Stimulated activated CD8-positive, alpha-beta memory T cell treated with anti-CD3 and anti-CD28 coated beads, Interleukin-7, amount 100 ng/mL, for 48 hours (primary cell): ENCODE measurements around the gene PRICKLE4.
"Not testable (repeated sequence)": the region's sequence is repeated elsewhere in the genome, so short reads cannot be mapped to it uniquely, and the experiment has no call there.

ENCODE experiments used
- DNase-seq, 2 donors: peaks; one replicate each; pipeline ENCODE4 v3.0.0-alpha.2; 2020; ENCODE audit warnings: low read depth in 1 of 2; ENCODE audit errors: extremely low read depth in 1 of 2

PRICKLE4 gene

DNA sequence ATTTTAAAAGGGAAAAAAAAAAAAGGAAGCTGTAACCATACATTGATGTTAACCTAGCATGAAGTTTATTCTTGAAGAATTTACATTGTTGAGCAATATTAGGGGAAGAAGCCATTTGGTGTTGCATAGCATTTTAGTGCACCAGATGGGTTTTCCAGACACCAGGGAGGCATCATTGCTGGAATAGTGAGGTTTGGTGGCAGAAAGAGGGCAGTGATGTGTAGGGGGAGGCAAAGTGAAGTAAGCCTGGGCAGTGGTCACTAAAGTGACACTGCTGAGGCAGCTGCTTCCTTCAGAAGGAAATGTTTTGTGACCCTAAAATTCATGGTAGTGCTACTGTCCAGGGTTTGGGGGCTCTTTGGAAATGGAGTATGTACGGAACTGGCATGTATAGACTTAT, 9.5 kb downstream of the PRICKLE4 start:
- DNase-seq: no peak

DNA sequence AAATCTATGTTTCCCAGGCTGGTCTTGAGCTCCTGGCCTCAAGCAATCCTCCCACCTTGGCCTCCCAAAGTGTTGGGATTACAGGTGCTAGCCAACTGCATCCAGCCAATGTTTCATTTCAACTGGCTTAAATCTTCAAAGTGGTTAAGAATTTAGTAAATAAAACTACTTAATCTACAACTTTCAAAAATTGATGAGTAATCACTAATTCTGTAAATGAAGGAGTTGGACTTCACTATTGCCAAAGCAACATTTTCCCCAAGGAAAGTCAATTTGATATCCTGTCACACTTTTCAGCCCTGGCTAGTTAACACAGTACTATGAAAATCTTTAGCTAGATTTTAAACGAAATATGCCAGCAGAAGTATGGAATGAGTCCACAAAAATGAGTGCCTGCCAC, 10.7 kb downstream of the PRICKLE4 start:
- DNase-seq: no peak

DNA sequence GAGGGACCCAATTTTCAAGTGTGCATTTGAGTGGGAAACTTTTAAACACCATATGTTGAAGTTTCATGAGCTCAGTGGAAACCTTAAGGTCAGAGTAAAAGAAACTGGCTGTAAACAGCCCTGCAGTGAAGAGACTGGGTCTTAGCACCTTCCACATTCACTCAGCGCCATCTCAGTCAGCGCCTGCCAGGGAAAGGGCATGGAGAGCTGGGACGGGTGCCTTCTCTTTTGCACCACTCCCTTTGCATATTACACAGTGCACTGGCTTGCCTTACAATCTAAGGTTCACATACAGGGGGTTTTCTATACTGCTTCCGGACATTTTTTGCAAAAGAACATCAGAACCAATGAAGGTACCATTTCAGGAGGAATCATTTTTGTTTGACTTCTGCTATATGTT, 11.4 kb downstream of the PRICKLE4 start:
- DNase-seq: no peak

DNA sequence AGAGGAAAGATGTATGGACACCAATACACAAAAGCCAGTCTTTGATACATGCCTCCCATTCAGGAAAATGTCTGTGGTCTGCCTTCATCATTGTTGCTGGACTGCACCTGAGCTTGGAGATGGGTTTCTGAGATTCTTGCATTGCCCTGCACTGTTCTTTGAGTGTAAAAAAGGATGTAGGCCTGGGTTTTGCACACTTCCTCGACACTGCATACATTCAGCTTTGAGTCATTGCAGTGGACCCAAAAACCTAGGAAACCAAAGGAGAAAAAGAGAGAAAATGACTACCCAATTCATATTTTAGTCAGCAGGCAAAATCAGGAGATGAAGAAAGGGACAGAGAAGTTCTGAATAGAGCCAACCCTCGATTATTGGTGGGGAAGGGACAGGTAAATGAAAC, 15.9 kb downstream of the PRICKLE4 start:
- DNase-seq: no peak

DNA sequence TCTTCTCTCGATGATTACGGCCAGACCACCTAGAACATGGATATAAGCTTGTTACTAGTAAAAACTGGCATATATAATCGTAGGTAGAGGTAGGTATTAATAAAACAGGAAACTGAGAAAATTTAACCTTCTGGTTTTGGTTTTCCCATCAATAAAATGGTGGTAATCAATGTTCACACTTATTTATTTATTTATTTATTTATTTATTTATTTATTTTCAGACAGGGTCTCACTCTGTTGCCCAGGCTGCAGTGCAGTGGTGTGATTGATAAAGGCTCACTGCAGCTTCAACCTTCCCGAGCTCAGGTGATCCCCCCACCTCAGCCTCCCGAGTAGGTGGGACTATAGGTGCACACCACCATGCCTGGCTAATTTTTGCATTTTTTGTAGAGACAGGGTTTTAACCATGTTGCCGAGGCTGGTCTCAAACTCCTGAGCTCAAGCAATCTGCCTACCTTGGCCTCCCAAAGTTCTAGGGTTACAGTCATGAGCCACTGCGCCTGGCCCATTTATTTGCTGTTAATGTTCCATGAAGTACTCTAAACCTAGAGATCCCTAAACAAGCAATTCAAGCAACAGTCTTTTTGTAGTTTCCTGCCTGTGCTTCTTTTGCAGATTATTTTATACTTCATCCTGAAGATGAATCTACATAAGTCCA, 18.4 kb downstream of the PRICKLE4 start:
- no peak for DNase-seq

DNA sequence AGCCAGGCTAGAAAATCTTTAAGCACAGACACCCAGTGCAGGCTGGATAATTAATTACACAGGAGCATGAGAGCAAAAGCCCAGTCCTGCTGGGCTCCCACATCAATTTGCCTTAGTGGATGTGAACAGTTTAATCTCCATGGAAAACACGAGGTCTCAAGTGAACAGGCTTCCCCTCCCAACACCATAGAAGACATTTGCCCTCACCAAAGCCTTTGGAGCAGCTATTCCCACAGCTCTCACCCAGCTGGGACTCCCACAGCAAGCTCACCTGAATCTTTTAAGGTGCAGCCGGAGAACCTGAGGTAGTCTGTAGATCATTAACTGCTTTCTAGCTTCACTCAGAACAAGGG, 19.0 kb downstream of the PRICKLE4 start:
- DNase-seq: no peak

DNA sequence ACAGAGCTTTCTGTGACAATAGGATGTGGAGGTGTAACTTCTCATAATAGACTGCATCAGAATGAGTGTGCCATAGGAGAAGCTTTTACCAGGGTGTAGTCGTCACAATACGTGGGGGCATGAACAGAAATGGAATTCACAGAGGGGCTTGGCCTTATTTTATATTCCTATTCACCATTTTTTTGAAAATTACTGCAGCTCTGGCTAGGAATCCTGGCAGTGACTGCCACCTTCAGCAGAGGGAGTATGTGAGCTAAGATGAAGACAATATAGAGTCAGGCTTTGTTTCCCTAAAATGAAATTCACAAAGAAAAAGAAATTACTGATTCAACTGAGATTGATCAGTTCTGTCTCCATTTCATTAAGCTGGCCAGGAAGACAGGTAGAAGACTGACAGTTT, 20.8 kb downstream of the PRICKLE4 start:
- DNase-seq: no peak

DNA sequence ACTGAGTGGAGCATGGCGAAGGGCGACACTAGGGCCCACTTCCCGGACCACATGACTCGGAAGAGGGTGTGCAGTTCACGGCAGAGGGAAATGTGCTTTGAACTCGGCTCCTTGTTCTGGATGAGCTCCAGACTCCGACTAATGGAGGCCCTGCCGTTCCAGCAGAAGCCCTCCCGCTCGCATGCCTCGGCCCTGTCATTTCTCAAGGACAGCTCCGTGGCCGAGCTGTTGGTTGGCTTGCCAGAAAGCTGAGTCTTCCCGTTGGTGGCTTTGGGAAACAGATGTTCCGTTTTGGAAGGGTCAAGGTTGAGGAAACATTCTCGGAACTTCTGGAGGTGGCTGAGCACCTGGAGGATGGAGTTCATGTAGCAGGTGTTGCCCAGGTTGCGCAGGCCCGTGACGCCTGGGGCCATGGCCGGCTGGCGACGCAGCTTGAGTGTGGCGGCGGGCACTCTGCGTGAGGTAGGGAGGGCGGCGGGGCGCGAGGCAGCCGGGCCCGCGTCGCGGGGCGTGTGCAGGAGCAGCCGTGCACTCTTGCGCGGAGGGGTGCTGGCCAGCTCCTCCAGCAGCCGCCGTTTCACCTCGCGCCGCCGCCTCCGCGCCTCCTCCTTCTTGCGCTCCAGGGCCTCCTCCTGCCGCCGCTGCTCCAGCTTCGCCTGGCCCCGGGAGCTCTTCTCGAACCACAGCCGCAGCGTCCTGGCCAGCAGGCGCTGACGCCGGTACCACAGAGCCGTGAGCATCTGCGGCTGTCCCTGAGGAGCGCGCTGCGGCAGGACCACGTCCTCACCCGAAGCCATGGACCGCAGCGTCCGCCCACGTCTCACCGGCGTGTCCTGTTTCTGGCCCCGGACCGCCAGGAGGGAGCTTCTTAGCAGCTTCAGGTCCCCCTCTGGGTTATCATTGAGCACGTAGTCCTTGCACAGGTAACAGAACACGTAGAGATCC, 25.5 kb downstream of the PRICKLE4 start:
- no peak for DNase-seq

DNA sequence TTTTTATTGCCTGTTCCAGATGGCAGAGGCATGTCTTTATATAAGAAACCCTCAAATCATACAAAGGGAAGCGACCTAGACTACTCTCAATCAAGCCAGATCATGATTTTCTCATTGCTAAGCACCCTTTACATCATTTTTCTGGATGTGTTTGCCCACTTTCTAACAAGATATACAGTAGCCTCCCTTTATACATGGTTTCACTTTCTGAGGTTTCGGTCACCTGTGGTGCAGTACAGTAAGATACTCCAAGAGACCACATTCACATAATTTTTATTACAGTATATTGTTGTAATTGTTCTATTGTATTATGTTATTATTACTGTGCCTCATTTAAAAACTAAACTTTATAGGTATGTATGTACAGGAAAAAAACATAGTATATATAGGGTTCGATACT, 30.5 kb downstream of the PRICKLE4 start:
- no peak for DNase-seq

DNA sequence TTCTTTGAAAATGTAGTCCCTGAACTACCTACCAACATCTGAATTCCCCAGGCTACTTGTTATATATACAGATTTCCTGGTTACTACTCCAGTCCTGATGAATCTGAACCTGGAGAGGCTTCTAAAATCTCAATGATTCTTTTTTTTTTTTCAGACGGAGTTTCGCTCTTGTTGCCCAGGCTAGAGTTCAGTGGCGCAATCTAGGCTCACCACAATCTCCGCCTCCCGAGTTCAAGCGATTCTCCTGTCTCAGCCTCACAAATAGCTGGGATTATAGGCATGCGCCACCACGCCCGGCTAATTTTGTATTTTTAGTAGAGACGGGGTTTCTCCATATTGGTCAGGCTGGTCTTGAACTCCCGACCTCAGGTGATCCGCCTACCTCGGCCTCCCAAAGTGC, 31.4 kb downstream of the PRICKLE4 start:
- DNase-seq: not testable (repeated sequence)

DNA sequence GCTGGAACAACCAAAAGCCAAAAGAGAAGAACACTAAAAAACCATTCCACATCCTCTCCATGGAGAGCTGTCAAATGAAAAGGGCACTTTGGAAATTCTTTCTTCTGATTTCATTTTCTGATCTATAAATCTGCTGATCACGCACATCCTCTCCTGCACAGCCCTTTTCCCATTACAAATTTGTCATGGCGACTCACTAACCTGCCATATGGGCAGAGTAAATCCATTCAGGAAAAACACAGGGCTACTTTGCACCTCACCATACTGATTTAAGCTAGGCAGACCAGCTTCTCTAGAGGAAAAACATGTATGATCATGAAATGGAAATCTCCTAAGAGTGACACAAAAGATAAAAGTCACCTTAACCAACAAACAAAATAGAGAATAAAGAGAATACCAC, 32.9 kb downstream of the PRICKLE4 start:
- DNase-seq: no peak

DNA sequence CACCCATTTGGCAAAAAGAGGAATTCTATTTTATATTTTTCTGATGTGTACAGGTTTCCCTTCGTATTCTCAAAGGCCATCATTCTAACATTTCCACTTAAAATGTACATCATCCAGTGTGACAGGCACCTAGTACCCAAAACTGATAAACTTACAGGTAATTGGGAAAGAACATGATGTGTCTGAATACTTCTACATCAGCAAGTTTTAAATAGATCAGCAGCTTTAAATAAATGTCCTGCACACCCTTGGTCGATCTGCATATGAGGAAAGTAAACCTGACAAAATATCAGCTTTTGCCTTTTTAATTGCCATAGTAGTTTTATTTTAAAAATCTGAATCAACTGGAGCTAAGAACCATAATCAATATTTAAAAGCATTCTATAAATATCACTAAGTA, 33.4 kb downstream of the PRICKLE4 start:
- DNase-seq: no peak

DNA sequence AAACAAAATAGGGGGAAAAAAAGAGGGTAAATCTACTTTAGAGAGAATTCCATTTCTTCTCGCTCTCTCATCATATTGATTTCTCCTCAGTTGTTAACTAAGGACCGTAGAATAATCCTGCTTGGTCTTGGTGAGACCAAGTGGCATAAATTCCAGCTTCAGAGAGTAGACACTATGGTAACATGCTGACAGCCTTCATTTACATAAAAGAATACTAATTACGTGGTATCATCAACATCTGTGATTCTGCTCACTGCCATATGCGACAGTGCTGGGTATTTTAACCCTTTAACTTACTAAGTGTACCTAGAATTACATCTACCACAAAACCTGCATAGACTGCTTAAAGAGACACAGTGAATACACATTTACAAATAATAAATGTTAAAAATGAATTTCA, 34.0 kb downstream of the PRICKLE4 start:
- no peak for DNase-seq

DNA sequence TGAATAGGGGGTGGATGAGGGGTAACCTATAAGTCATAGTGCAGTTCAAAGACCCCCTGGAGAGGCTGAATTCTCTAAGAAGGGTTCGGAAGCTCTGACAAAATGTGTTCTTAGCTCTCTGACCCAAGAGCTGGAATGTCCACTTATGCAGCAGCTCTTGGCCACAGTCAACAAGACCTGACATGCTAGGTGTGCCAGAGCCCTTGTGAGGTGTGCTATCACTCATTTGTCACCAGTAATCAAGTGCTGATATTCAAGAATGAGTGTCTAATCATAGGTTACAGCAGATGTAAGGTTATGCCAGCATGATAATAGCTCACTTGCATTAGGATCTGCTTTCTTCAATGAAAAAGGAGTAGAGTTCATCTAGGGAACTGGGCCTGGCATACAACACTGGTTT, 35.0 kb downstream of the PRICKLE4 start:
- DNase-seq: no peak

DNA sequence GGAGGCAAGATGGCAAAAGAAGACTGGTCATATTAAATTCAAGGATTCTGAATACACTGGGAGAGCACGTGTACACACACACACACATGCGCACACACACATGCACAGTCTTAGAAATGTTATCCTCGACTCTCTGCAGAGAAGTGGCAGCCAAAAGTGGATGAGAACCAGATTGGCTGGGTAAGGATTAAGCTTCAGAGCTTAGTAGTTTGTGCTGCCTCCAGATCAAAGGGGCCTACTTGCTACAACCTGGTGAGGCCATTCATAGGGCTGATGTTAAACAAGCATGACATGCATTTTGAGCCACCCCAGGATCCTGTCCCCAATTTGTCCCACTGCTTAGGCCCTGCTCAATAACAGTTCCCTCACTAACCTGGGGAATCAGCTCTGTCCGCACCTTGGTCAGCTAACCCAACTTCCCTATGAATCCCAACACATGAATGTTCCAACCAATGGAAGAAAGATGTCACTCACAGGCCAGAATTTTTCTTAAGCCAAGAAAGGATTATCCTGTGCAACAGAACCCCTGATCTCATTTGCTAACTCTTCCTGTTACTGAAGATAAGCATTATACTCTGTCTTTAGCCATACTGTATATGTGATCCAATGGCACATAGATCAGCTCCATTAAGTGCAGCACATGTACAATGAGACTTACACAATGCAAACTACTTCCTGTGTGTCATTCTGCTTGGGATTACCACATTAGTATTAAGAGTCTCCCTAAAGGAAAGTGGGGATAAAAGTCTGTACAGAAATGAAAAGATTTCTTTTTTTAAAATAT, 37.9 kb downstream of the PRICKLE4 start:
- DNase-seq: no peak

DNA sequence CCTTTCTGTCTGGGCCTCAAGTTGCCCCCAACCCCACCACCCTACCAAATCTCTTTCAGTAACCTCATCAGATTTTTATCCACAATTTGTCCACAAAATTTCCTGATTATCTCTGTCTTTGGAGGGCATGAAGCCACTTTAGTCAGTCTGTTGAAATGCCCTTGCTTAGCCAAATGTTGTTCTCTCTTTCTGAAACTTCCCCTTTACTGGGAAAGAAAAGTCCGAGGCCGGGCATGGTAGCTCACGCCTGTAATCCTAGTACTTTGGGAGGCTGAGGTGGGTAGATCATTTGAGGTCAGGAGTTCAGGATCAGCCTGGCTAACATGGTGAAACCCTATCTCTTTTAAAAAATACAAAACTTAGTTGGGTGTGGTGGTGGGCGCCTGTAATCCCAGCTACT, 40.7 kb downstream of the PRICKLE4 start:
- DNase-seq: no peak

DNA sequence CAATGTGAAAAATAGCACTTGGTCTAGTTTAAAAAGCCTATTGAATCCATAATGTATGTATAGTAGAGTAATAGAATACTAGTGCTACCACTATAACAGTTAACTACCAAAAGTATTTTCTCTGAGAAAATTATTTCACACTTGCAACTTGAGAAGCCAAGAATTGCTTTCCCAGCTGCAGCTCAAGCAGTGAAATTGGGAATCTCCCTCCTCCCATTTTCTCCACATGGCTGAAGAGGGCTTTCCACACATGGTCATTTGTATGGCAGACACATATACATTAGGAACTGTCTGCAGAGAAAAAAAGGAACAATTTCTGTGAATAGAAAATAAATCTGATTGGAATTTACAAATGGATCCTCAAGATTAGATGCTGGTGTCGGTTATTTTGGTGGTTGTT, 41.4 kb downstream of the PRICKLE4 start:
- DNase-seq: no peak

DNA sequence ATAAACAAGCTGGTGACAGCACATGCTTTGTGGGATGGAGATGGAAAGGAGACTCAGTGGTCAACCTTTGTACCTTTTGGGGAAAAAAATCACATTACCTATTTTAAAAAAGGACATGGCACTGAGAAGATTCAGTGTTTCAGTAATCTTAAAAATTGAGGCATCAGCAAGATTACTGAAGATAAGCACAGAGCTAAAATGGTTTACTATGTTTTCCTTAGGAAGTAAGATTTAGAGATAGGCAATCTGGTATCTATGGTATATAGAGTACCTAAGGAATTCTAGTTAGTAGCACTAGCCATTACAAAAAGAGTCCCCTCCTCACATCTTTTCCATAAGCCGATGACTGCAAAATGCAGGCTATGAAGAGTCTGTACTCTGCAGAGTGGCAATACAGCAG, 42.6 kb downstream of the PRICKLE4 start:
- DNase-seq: no peak

DNA sequence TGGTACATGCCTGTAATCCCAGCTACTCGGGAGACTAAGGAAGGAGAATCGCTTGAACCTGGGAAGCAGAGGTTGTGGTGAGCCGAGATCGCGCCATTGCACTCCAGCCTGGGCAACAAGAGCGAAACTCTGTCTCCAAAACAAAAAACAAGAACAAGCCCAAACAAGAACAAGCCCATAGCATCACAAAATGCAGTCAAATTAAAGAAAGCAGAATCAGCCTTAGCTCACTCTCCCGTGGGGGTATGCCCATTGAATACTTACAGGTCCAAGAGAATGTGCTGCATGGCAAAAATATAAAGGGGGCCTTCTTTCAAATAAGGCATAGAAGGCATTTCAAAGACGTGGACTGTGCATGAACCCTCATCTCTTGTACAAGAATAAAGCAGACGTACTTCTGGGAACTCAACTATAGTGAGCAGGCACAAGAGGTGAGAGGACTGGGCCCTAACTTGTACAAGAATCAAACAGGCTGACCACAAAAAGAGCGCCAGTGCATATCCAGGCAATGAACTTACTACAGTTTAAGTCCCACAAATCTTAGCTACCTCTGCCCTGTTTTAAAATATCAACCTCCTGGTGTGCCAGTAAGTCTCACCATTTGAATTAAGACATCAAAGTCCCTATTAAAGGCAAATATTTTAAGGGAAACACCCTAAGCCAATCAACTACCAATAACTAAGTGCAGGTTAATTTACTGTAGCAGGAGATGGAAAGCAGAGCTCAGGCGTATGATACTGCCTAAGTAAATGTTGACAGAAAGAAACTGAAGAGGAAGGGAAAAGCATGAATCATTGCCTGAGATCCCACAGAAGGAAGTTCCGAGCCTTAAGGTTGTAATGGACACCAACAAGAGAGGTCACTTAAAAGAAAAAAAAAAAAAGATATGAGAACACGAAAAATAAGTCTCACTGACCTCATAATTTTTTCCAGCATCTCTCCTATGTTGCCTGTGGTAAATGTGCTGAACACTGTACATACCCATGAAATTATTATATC, 44.3 kb downstream of the PRICKLE4 start:
- no peak for DNase-seq

DNA sequence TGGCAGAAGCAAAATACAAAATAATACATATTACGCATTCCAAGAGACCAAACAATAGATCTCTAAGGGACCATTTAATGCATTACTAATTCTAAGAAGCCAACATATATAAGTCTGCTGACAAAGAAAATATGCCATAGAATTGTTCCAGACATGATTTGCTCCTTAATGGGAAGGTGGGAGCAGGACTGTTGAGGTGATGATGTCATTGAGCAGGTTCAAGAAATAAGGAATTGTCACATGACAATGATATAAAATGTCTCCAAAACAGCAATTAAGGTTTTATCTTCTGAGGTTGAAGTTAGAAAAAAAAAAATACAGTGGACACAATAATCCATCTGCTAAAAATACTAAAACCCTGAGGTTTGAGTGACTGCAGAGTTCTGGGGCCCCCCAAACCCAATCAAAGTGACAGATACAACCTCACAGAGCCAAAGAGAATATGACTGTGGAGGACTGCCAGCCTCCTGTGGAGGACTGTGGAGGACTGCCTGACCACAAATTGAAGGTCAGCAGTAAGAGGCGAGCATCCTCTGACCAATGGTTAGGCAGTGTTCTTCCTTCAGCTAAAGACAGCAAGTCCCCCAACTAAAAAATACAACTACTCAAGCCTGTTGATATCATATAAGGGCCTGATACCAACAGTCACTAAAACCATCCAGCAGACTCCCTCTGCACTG, 45.9 kb downstream of the PRICKLE4 start:
- DNase-seq: no peak
